ENCODE results near the gene ZAR1.

DNA sequence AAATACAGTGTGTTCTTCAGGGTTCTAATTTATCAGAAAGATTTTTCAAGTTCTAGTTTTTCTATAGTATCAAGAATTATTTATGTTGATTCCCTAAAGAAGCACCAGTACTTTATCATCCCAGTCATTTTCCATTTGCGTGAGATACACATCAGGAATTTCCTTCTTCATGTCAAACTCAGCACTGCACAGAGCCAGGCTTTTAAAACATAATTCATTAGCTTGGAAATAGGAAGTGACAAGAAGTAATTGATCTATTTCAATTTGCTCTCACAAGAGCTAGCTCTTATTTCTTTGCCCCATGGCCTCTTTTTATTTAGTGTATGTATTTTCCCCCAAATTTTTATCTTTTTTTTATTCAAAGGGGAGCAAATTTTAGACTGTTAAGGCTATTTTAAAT, 19.9 kb upstream of the ZAR1 start:
- no peak for TF ChIP-seq POLR2A (IDR thresholded peaks at IDR 0.05)
- TF ChIP-seq, protein P1, sequence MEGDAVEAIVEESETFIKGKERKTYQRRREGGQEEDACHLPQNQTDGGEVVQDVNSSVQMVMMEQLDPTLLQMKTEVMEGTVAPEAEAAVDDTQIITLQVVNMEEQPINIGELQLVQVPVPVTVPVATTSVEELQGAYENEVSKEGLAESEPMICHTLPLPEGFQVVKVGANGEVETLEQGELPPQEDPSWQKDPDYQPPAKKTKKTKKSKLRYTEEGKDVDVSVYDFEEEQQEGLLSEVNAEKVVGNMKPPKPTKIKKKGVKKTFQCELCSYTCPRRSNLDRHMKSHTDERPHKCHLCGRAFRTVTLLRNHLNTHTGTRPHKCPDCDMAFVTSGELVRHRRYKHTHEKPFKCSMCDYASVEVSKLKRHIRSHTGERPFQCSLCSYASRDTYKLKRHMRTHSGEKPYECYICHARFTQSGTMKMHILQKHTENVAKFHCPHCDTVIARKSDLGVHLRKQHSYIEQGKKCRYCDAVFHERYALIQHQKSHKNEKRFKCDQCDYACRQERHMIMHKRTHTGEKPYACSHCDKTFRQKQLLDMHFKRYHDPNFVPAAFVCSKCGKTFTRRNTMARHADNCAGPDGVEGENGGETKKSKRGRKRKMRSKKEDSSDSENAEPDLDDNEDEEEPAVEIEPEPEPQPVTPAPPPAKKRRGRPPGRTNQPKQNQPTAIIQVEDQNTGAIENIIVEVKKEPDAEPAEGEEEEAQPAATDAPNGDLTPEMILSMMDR (IDR thresholded peaks at IDR 0.05) = no peak

Measured in vagina (tissue), 2 donors.